Tibial nerve (tissue), 4 donors: ENCODE results near the gene PPFIBP2.

Source experiments
- EP300 ChIP-seq, 2 donors: sonication (generic); formaldehyde crosslinking; IDR thresholded peaks; one replicate each; pipeline ENCODE4 v1.6.1; 2017; ENCODE audit warnings: antibody characterized with exemption in 2 of 2, mild to moderate bottlenecking in 1 of 2
- POLR2A ChIP-seq, 2 donors: fragments of 450-650 bp; IDR thresholded peaks; one replicate each; pipeline ENCODE4 v1.6.1; 2017; ENCODE audit warnings: antibody characterized with exemption in 2 of 2, mild to moderate bottlenecking in 2 of 2, moderate library complexity in 2 of 2
- TF ChIP-seq, protein P1 (sequence below), 5 experiments: fragments of 200-600 bp in 3 of 5; fragments of 450-650 bp in 2 of 5; sonication (generic) in 3 of 5; IDR thresholded peaks; one replicate each; pipeline ENCODE4 v1.5.1; 2016 to 2019; ENCODE audit warnings: antibody characterized with exemption in 5 of 5, mild to moderate bottlenecking in 3 of 5, moderate library complexity in 2 of 5

DNA sequence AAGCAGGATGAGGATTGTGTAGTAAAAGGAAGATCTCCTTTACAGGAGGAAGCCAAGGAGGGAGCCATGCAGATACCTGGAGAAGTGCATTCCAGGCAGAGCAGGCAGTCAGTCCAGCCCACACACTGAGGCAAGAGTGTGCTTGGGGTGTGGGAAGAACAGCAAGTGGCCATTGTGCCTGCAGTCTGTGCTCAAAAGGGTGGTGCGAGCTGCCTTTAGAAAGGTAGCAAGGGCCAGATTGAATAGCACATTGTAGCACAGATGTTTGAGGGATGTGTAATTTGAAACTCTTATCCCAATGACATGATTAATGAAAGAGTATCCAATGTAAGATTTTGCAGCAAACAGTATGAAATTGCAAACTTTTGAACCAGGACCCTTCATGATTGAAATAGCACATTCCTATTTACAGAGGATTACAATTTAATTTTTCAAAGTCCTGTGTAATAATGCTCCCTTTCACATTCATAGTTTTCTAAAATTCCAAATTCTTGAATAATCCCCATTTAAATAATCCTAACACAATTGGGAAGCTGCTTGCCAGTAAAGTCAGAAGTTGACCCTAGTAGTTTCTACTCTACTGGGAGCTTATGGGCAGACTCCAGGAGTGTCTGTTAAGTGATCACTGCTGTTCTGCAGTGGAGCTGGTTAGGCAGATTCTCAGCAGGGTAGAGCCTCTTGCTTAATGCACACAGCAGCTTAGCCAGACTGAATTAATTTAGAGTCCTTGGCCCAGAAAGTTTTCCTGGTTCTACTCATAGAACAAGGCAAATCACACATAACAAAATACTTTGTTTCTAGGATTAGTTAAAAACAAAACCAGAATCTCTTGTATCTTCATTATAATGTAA lies 81.4 kb downstream of the PPFIBP2 start:
- TF ChIP-seq POLR2A (IDR thresholded peaks at IDR 0.05) (no peak), EP300 (IDR thresholded peaks at IDR 0.05) (no peak)
- TF ChIP-seq, protein P1, sequence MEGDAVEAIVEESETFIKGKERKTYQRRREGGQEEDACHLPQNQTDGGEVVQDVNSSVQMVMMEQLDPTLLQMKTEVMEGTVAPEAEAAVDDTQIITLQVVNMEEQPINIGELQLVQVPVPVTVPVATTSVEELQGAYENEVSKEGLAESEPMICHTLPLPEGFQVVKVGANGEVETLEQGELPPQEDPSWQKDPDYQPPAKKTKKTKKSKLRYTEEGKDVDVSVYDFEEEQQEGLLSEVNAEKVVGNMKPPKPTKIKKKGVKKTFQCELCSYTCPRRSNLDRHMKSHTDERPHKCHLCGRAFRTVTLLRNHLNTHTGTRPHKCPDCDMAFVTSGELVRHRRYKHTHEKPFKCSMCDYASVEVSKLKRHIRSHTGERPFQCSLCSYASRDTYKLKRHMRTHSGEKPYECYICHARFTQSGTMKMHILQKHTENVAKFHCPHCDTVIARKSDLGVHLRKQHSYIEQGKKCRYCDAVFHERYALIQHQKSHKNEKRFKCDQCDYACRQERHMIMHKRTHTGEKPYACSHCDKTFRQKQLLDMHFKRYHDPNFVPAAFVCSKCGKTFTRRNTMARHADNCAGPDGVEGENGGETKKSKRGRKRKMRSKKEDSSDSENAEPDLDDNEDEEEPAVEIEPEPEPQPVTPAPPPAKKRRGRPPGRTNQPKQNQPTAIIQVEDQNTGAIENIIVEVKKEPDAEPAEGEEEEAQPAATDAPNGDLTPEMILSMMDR (IDR thresholded peaks at IDR 0.05): no peak
